Thyroid gland (tissue), 4 donors: ENCODE data around the gene KYNU.
"Not testable (repeated sequence)": the region's sequence is repeated elsewhere in the genome, so short reads cannot be mapped to it uniquely, and the experiment has no call there.

ENCODE experiments used
- CTCF ChIP-seq, 6 experiments: fragments of 200-600 bp in 3 of 6; fragments of 450-650 bp in 3 of 6; sonication (generic) in 3 of 6; IDR thresholded peaks; one replicate each; pipeline ENCODE4 v1.5.1; 2016 to 2019; ENCODE audit warnings: antibody characterized with exemption in 6 of 6, mild to moderate bottlenecking in 2 of 6, inconsistent platforms in 1 of 6, moderate library complexity in 1 of 6
- POLR2A ChIP-seq, 2 donors: fragments of 450-650 bp; IDR thresholded peaks; one replicate each; pipeline ENCODE4 v1.6.1; 2017; ENCODE audit warnings: antibody characterized with exemption in 2 of 2, mild to moderate bottlenecking in 2 of 2, moderate library complexity in 1 of 2

- not testable (repeated sequence) for TF ChIP-seq CTCF, POLR2A (IDR thresholded peaks at IDR 0.05)
Measured at GRCh38 chr2:143074913-143075312, 197.4 kb downstream of the KYNU start.
